ENCODE results near the gene BTBD1. TPM values are rescaled to one million over a fixed set of nuclear protein-coding genes. Genes with fewer than 3 reads are reported as not detected.

BTBD1 gene
- polyA plus RNA-seq, 6 donors from 2014 or later, result 37.3 to 64.0 (median 46.6) TPM

DNA sequence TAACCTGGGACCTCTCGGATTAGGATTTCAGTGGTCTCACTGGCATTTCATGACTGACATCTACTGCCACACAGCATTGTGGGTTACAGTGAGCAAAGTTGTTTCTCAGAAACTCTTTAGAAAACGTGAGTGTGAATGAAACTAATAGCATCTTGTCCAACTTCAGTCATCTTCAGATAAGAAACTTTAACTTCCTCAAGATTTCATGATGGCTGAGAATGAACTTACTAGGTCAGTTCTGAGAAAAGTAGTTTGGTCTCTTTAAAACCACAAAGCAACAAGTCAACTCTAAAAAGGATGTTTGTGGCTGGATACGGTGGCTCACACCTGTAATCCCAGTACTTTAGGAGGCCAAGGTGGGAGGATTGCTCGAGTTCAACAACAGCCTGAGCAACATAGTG, 100.4 kb downstream of the BTBD1 start:
- Mint-ChIP-seq H3K36me3 (no peaks in the 10 kb centered on the region), H3K4me3 (no peak overlapping the region), H3K9me3 (no peaks in the 10 kb centered on the region), H3K27me3 (no peaks in the 10 kb centered on the region), H3K27ac (no peak overlapping the region), H3K4me1 (no peaks in the 10 kb centered on the region)
- ATAC-seq (ENCODE audit: low read depth in 2 of 2) (no peak), DNase-seq (no peak)

Other genes with a start within 250 kb of the BTBD1 start
- 10 to 100 TPM in 1 of 6 donors, 1 to 10 TPM in 5; 3.0 to 11.6 (median 6.2) TPM for gene HOMER2, start 114.5 kb downstream of the BTBD1 start, polyA plus RNA-seq (ENCODE audit: low read depth in 6 of 6)
- gene RAMAC, start 81.0 kb downstream of the BTBD1 start, polyA plus RNA-seq (ENCODE audit: low read depth in 6 of 6), result 10 to 100 TPM; 46.8 to 98.0 (median 49.7) TPM
- gene C15orf40, start 55.6 kb downstream of the BTBD1 start, polyA plus RNA-seq (ENCODE audit: low read depth in 6 of 6), result 10 to 100 TPM; 49.6 to 82.3 (median 56.5) TPM
- gene TM6SF1, start 40.4 kb upstream of the BTBD1 start, polyA plus RNA-seq (ENCODE audit: low read depth in 6 of 6), result 1 to 10 TPM in 4 of 6 donors, under 1 TPM in 2; 0.94 to 2.8 (median 1.6) TPM
- 1 to 10 TPM in 5 of 6 donors, under 1 TPM in 1; 0.70 to 2.5 (median 1.4) TPM for gene HDGFL3, start 140.6 kb upstream of the BTBD1 start, polyA plus RNA-seq (ENCODE audit: low read depth in 6 of 6)
- not detected for gene BNC1, start 217.4 kb upstream of the BTBD1 start, polyA plus RNA-seq (ENCODE audit: low read depth in 6 of 6)